GM21717 (cell line): Measurements from ENCODE around the gene VN1R4.
"Not testable (repeated sequence)": the region's sequence is repeated elsewhere in the genome, so short reads cannot be mapped to it uniquely, and the experiment has no call there.

ENCODE experiments used
- ATAC-seq: cut with Tn5 transposase; IDR thresholded peaks from one replicate; pipeline ENCODE4 v1.9.1; 2021; ENCODE audit warnings: mild to moderate bottlenecking, moderate library complexity; ENCODE audit not compliant: unreplicated experiment

The VN1R4 gene, protein sequence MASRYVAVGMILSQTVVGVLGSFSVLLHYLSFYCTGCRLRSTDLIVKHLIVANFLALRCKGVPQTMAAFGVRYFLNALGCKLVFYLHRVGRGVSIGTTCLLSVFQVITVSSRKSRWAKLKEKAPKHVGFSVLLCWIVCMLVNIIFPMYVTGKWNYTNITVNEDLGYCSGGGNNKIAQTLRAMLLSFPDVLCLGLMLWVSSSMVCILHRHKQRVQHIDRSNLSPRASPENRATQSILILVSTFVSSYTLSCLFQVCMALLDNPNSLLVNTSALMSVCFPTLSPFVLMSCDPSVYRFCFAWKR

GRCh38 chr19:53267623-53268022, at the start of gene VN1R4:
TSS of gene VN1R4 (minus strand) at chr19:53267723. CDS start at chr19:53267665, 58 bp downstream.
- ATAC-seq: not testable (repeated sequence)

DNA sequence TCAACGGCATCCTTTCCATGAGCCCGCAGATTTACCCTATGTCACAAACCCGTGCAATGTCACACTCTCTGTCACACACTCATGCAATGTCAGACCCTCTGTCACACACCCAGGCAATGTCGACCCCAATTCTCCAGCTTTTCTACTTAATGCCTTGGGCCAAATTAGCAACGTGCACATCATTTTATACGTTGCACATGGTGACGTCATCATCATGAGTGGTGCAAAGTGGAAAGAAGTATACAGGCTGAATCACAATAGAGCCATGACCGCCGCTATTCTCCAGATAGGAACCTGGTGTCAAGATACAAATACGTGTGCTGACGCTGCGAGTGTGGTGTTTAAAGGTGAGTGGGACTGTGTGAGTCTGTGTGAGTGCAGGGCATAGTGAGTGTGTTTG, 44.4 kb upstream of the VN1R4 start:
- no peak for ATAC-seq

GRCh38 chr19:53311044-53311443, 43.5 kb upstream of the VN1R4 start:
- ATAC-seq: no peak

DNA sequence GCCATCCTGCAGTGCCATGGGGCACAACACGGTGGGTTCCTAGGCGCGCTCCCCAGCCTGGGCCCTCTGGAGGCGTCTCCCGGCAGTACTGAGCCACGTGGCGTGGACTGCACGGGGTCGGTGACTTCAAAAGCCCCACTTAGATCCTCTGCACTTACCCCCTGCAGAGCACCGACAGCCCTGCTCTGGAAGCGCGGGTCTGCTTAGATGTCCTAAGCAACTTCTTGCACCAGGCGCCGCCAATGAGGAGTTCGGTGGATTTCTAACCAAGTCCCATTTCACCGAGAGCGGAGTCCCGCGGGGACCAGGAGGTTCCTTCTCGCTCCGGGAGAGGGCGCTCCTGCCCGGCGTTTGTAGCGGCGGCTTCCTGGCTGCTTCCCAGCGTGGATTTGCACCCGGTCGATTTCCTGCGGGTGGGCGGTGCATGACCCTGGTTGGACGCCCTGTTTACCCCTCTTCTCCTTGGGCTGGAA, 40.9 kb upstream of the VN1R4 start:
- no peak for ATAC-seq

DNA sequence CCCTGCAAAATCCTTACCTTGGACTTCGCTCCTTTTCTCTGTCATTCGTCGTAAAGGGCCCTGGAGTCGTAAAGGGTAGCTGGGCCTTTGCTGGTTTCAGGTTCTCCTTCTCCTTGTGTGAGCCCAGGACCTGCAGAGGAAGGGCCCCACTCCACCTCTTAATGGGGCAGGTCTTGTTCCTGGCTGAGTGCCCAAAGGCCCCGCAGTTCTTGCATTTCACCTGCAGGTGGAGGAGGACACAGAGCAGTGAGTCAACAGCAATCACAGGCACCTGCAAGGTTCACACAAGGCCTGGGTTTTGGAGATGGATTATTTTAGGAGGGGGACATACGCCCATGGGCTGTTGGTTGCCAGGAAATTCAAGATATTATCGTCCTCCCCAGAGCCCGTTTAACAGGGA, 33.8 kb upstream of the VN1R4 start:
- ATAC-seq: not testable (repeated sequence)

DNA sequence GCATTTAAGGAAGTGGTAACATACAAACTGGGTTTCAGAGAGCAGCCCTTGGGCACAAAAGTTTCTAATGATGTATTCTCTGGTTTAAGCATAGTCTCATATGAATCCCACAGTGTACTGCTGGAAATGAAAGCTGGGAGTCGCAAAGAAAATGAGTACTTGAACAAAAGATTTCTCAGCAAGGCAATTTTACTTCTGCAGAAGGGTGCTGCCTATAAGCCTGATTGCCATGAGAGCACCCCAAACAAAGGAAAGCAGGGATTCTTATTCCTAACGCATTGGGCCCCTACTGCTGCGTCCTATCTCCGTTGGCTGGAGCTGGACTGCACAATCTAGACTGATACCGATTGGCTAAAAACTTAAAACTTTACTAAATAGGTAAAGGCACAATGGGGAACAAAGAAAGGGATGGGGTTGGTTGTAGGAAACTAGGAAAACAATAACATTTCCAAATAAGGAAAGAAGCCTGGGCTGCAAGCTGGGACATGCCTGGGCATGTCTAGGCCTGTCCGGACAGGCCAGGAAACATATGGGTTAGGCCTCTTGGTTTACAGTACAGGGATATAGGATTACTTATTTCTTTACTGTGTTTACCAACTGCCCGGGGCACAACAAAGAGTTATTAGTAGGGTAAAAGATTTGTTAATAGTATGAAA, 27.4 kb upstream of the VN1R4 start:
- ATAC-seq: no peak

- no peak for ATAC-seq
Measured at GRCh38 chr19:53290758-53291549, 23.4 kb upstream of the VN1R4 start.

- ATAC-seq: no peak
Measured at GRCh38 chr19:53285087-53285486, 17.6 kb upstream of the VN1R4 start.

- ATAC-seq: not testable (repeated sequence)
Measured at GRCh38 chr19:53281947-53282346, 14.4 kb upstream of the VN1R4 start.

GRCh38 chr19:53275480-53275879, 8.0 kb upstream of the VN1R4 start:
- no peak for ATAC-seq

DNA sequence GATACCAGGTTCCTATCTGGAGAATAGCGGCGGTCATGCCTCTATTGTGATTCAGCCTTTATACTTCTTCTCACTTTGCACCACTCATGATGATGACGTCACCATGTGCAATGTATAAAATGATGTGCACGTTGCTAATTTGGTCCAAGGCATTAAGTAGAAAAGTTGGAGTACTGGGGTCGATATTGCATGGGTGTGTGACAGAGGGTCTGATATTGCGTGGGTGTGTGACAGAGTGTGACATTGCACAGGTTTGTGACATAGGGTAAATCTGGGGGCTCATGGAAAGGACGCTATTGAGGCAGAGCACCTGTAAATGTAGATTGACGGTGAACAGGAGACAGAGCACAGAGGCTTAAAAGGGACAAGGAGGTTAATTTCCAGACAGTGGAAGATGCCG, 4.5 kb upstream of the VN1R4 start:
- ATAC-seq: no peak

GRCh38 chr19:53269861-53270260, 2.3 kb upstream of the VN1R4 start:
- not testable (repeated sequence) for ATAC-seq

- not testable (repeated sequence) for ATAC-seq
Measured at GRCh38 chr19:53257715-53258342, 9.7 kb downstream of the VN1R4 start, which contains the start of gene VN1R2. TSS of gene VN1R2 (plus strand) at chr19:53258292. CDS start at chr19:53258376, 84 bp downstream.

DNA sequence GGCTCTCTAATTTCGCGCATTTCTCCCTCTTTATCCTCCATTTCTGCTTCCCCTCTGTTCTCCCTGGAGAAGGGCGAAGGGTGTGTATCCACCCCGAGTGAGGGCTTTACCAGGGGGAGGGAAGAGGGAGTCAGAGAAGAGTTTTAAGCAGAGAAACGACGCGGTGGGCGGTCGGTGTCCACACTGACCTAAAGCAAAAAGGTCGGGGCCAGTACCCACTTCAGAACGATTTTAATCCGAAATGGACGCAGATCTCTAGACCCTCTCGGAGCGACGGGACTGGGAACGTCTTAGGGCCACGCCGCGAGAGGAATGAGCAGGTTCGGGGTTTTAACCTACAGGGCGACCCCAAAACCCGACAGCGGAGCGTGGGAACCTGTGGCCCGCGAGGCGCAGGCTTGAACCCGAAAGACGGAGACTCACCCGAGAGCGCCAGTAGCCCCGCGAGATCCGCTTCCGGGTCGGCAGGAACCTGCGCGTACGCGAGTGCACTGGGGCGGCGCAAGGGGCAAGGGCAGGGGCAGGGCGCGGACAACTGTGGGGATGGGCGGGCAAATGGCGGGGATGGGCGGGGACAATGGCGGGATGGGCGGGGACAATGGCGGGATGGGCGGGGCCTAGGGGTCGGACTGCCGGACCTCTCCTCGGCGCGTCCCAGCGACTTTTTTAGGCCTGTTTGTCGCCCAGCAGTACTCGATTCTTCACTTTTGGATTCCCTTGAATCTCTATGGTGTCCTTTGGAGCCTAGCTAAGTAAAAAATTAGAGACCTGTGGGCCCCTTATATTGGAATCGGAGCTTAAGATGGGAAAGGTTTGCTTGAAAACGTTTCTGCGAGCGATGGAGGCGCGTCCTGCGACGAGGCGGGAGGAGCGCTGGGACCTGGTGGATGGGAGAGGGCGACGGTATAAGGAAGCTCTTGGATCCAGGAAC, 12.8 kb downstream of the VN1R4 start, which contains the start of gene ZNF677:
TSS of gene ZNF677 (minus strand) at position 463 of the 931 bp plus-strand sequence. CDS start 3,323 bp downstream, outside the sequence.
- ATAC-seq: no peak

DNA sequence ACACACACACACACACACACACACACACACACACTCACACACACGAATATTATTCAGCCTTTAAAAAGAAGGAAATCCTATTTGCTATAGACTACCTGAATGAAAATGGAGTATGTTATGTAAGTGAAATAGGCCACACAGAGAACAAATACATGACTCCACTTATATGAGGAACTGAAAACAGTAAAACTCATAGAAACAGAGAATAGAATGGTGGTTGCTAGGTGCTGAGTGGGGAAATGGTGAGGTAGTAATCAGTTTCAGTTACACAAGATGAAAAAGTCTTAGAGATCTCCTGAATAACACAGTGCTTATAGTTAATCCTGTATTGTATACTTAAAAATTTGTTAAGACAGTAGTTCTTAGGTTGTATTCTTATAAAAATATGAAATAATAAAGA, 21.0 kb downstream of the VN1R4 start:
- no peak for ATAC-seq

GRCh38 chr19:53237114-53237777, 30.3 kb downstream of the VN1R4 start:
- ATAC-seq: no peak

- ATAC-seq: no peak
Measured at GRCh38 chr19:53224606-53225005, 42.9 kb downstream of the VN1R4 start.

- ATAC-seq: not testable (repeated sequence)
Measured at GRCh38 chr19:53222716-53223115, 44.8 kb downstream of the VN1R4 start.
